Endodermal cell (in vitro differentiated cells): ENCODE measurements around the gene SSH2. TPM values are rescaled to one million over a fixed set of nuclear protein-coding genes. Genes with fewer than 3 reads are reported as not detected.

Source experiments
- DNase-seq: peaks from one replicate; pipeline ENCODE4 v3.0.0-alpha.2; 2017
- H3K27ac ChIP-seq: 2 replicates; pipeline ENCODE4 v1.5.1; 2013; ENCODE audit warnings: mild to moderate bottlenecking, low read depth, low read length, moderate library complexity
- H3K27me3 ChIP-seq: 2 replicates; pipeline ENCODE4 v1.6.1; 2013; ENCODE audit warnings: mild to moderate bottlenecking, low read length, moderate library complexity; ENCODE audit not compliant: insufficient read depth, control insufficient read depth, poor library complexity, severe bottlenecking
- H3K36me3 ChIP-seq: 2 replicates; pipeline ENCODE4 v1.7.0; 2013; ENCODE audit warnings: mild to moderate bottlenecking, low read length, moderate library complexity; ENCODE audit not compliant: control insufficient read depth, insufficient read depth
- H3K4me1 ChIP-seq: one replicate; pipeline ENCODE4 v1.7.0; 2013; ENCODE audit warnings: low read length; ENCODE audit not compliant: control insufficient read depth, insufficient read depth
- H3K4me3 ChIP-seq: 2 replicates; pipeline ENCODE4 v1.5.1; 2013; ENCODE audit warnings: mild to moderate bottlenecking, low read length, moderate library complexity
- H3K9ac ChIP-seq: 2 replicates; pipeline ENCODE4 v1.6.1; 2013; ENCODE audit warnings: mild to moderate bottlenecking, low read length, moderate library complexity; ENCODE audit not compliant: poor library complexity, severe bottlenecking; ENCODE audit errors: extremely low read depth
- H3K9me3 ChIP-seq: 2 replicates; pipeline ENCODE4 v1.6.1; 2013; ENCODE audit warnings: mild to moderate bottlenecking, low read length, moderate library complexity; ENCODE audit not compliant: control insufficient read depth
- H3K27ac Mint-ChIP-seq: 2 replicates; pipeline ENCODE4 v1.8.0; 2020; ENCODE audit warnings: mixed read lengths
- H3K27me3 Mint-ChIP-seq: 2 replicates; pipeline ENCODE4 v1.8.0; 2021; ENCODE audit warnings: mild to moderate bottlenecking, mixed read lengths; ENCODE audit not compliant: insufficient read depth
- H3K36me3 Mint-ChIP-seq: 2 replicates; pipeline ENCODE4 v1.8.0; 2020; ENCODE audit warnings: low read depth, mixed read lengths
- H3K4me1 Mint-ChIP-seq: 2 replicates; pipeline ENCODE4 v1.8.0; 2020; ENCODE audit warnings: mixed read lengths
- H3K4me3 Mint-ChIP-seq: 2 replicates; pipeline ENCODE4 v1.8.0; 2020; ENCODE audit warnings: mild to moderate bottlenecking, moderate library complexity, mixed read lengths
- H3K9me3 Mint-ChIP-seq: 2 replicates; pipeline ENCODE4 v1.8.0; 2020; ENCODE audit warnings: mild to moderate bottlenecking, mixed read lengths
- CTCF ChIP-seq: fragments of 200-600 bp; sonication (generic); conservative IDR thresholded peaks from 2 replicates; pipeline ENCODE4 v1.5.0; 2021; ENCODE audit warnings: antibody characterized with exemption, mild to moderate bottlenecking
- WGBS, 2 experiments: methylation state at CpG; one replicate each; pipeline versions ENCODE4 v1.1.5 to v1.1.7; 2013; ENCODE audit warnings: missing lambda C conversion rate in 2 of 2, mixed read lengths in 1 of 2; ENCODE audit not compliant: insufficient coverage in 1 of 2, insufficient read length in 1 of 2; 5-methylcytosine and 5-hydroxymethylcytosine counted together
- total RNA-seq, 2 donors: library from RNA; stranded (reverse); fragmentation: NEBNext Ultra II Directional in 1 of 2; extraction: Animal tissue kit (Norgen Biotek cat#: 25700) in 1 of 2; gene quantifications; 2 replicates in 1 of 2; 3 replicates in 1 of 2; pipeline ENCODE4 v1.2.1, GENCODE V29; 2021

The SSH2 gene
- total RNA-seq, 2 donors from 2014 or later = 11.3 to 13.5 TPM

- H3K36me3 Mint-ChIP-seq = no peaks in the 10 kb centered on the region
- H3K4me1 Mint-ChIP-seq = peaks cover 8% of the 10 kb centered on the region
- no peaks in the 10 kb centered on the region for H3K9me3 Mint-ChIP-seq
- Histone ChIP-seq H3K27me3 (no peaks in the 10 kb centered on the region), H3K4me1 (no peaks in the 10 kb centered on the region), H3K4me3 (no peak overlapping the region), H3K36me3 (no peaks in the 10 kb centered on the region), H3K27ac (no peak overlapping the region), H3K9ac (no peak overlapping the region), H3K9me3 (no peaks in the 10 kb centered on the region)
- WGBS, 2 experiments = 86 to 95% methylated on average over 2 of the region's 2 CpGs
- H3K27ac Mint-ChIP-seq = no peak overlapping the region
- TF ChIP-seq CTCF = no peak
- DNase-seq = no peak
- no peaks in the 10 kb centered on the region for H3K27me3 Mint-ChIP-seq
- no peak overlapping the region for H3K4me3 Mint-ChIP-seq
Observed at GRCh38 chr17:29715680-29716079, 214.3 kb downstream of the SSH2 start.

- Histone ChIP-seq H3K4me1 (no peaks in the 10 kb centered on the region), H3K4me3 (no peak overlapping the region), H3K9me3 (no peaks in the 10 kb centered on the region), H3K27me3 (no peaks in the 10 kb centered on the region), H3K36me3 (no peaks in the 10 kb centered on the region), H3K9ac (no peak overlapping the region), H3K27ac (no peak overlapping the region)
- Mint-ChIP-seq H3K4me1 (peaks cover 9% of the 10 kb centered on the region), H3K9me3 (no peaks in the 10 kb centered on the region), H3K4me3 (no peak overlapping the region), H3K27me3 (no peaks in the 10 kb centered on the region), H3K36me3 (no peaks in the 10 kb centered on the region), H3K27ac (no peak overlapping the region)
- no peak for DNase-seq
- 76 to 80% methylated on average over 1 of the region's 1 CpG for WGBS, 2 experiments
- no peak for TF ChIP-seq CTCF
Observed at GRCh38 chr17:29714146-29714545, 215.9 kb downstream of the SSH2 start.

- no peak for TF ChIP-seq CTCF
- no peaks in the 10 kb centered on the region for H3K36me3 ChIP-seq
- H3K4me3 Mint-ChIP-seq = no peak overlapping the region
Observed at GRCh38 chr17:29713626-29714025, 216.4 kb downstream of the SSH2 start.

More at GRCh38 chr17:29713626-29714025, 216.4 kb downstream of the SSH2 start:
- Mint-ChIP-seq H3K9me3 (no peaks in the 10 kb centered on the region), H3K27me3 (no peaks in the 10 kb centered on the region), H3K4me1 (peaks cover 9% of the 10 kb centered on the region), H3K36me3 (no peaks in the 10 kb centered on the region), H3K27ac (no peak overlapping the region)
- no peak overlapping the region for H3K4me3 ChIP-seq
- no peaks in the 10 kb centered on the region for H3K9me3 ChIP-seq
- H3K27ac ChIP-seq = no peak overlapping the region
- no peaks in the 10 kb centered on the region for H3K27me3 ChIP-seq
- no peaks in the 10 kb centered on the region for H3K4me1 ChIP-seq
- DNase-seq = no peak
- no peak overlapping the region for H3K9ac ChIP-seq
